ENCODE results near the gene HOXD10. TPM values are rescaled to one million over a fixed set of nuclear protein-coding genes. Genes with fewer than 3 reads are reported as not detected.

HOXD10 gene
- total and polyA plus RNA-seq, 2 of the 13 experiments (the other 11 are each of a cell fraction or from before 2014, with no cell fraction given): not detected

- in situ Hi-C loops (cut with HindIII; ENCODE audit: extremely low pct_ligation_motif_present, low pct_unique_long_range_greater_than_20kb): loop anchor here (5.0 kb wide), 2 partner anchors 411 to 731 kb away; no protein-coding TSS in a partner anchor
- no peaks in the 10 kb centered on the region for H3K79me2 ChIP-seq (ENCODE audit: insufficient read depth, low read length)
- no peak overlapping the region for H3K27ac ChIP-seq (ENCODE audit: extremely low read length, insufficient read depth, low read length)
- H3K9me3 ChIP-seq (ENCODE audit: low read length): no peaks in the 10 kb centered on the region
- peaks cover 28 to 98% of the 10 kb centered on the region in 2 experiments for H3K27me3 ChIP-seq (ENCODE audit: control insufficient read depth in 1 of 2, insufficient read depth in 2 of 2, low read length in 2 of 2)
- H3K9ac ChIP-seq (ENCODE audit: insufficient read depth, low read depth, low read length): no peak overlapping the region
- BruUV-seq (replicated peaks): no TSS peak
- H4K20me1 ChIP-seq (ENCODE audit: insufficient read depth, low read length): no peaks in the 10 kb centered on the region
- intact Hi-C loops (cut with micrococcal nuclease; ENCODE audit: unreplicated experiment): loop anchor here (1.0 to 5.0 kb wide), 6 partner anchors 408 to 896 kb away; no protein-coding TSS in a partner anchor
- peak overlapping the region in 1 of 3 experiments; percentile 75; a peak in 1 of 6 replicates for H3K4me3 ChIP-seq (replicated peaks in 1 of 3; ENCODE audit: insufficient read depth in 1 of 3, low read depth in 2 of 3, low read length in 3 of 3)
- WGBS (ENCODE audit: low lambda C conversion rate): 9% methylated on average over 18 of the region's 18 CpGs
- ATAC-seq (no peak), DNase-seq (ENCODE audit: low spot score) (no peak), FAIRE-seq (no peak)
- peak overlapping the region; percentile 91 for H3K4me2 ChIP-seq (ENCODE audit: low read depth, low read length)
- no peak overlapping the region for H2AFZ ChIP-seq (ENCODE audit: low read length)
- ChIA-PET POLR2A (no interaction called here), CTCF (ENCODE audit: low intra/inter-chr PET ratio, low total read pairs) (interaction anchor here (0.8 to 3.0 kb wide), 6 partner anchors 408 to 1398 kb away, joined by 3 to 33 read pairs (median 16); no protein-coding TSS in a partner anchor)
- peaks cover 17% of the 10 kb centered on the region for H3K4me1 ChIP-seq (ENCODE audit: insufficient read depth, low read length)
- no peaks in the 10 kb centered on the region for H3K36me3 ChIP-seq (replicated peaks in 1 of 2; ENCODE audit: control insufficient read depth in 1 of 2, insufficient read depth in 2 of 2, low read length in 2 of 2)
- TF ChIP-seq RNF2 (conservative IDR thresholded peaks at IDR 0.05; ENCODE audit: low read depth) (0 out of 2 replicates have a peak, but pooled peaks have one; percentile 17), ZNF709 (CRISPR knock-in tag; IDR thresholded peaks at IDR 0.05) (0 out of 2 replicates have a peak, but pooled peaks have one; percentile 1), ZNF777 (CRISPR knock-in tag; IDR thresholded peaks at IDR 0.05) (no peak), ZNF333 (CRISPR knock-in tag; IDR thresholded peaks at IDR 0.05; ENCODE audit: borderline replicate concordance) (0 out of 2 replicates have a peak, but pooled peaks have one; percentile 37), HOXD1 (CRISPR knock-in tag; IDR thresholded peaks at IDR 0.05) (no peak), SALL1 (CRISPR knock-in tag; IDR thresholded peaks at IDR 0.05) (peak; percentile 1; the same call in 1 of the 2 replicates), FUBP1 (CRISPR knock-in tag; IDR thresholded peaks at IDR 0.05; ENCODE audit: borderline replicate concordance) (0 out of 2 replicates have a peak, but pooled peaks have one; percentile 5), EED (CRISPR knock-in tag; IDR thresholded peaks at IDR 0.05) (0 out of 2 replicates have a peak, but pooled peaks have one; percentile 12), ZSCAN31 (CRISPR knock-in tag; IDR thresholded peaks at IDR 0.05; ENCODE audit: low read depth) (no peak), ZNF772 (CRISPR knock-in tag; IDR thresholded peaks at IDR 0.05) (peak; percentile 6; the same call in 1 of the 2 replicates), ZNF776 (CRISPR knock-in tag; IDR thresholded peaks at IDR 0.05) (0 out of 2 replicates have a peak, but pooled peaks have one; percentile 65), SPEN (CRISPR knock-in tag; IDR thresholded peaks at IDR 0.05; ENCODE audit: low read depth) (peak; percentile 3; the same call in 1 of the 2 replicates), PRDM10 (CRISPR knock-in tag; IDR thresholded peaks at IDR 0.05; ENCODE audit: low read depth) (no peak), ZNF224 (CRISPR knock-in tag; IDR thresholded peaks at IDR 0.05) (no peak), GLI4 (CRISPR knock-in tag; IDR thresholded peaks at IDR 0.05; ENCODE audit: borderline replicate concordance) (0 out of 2 replicates have a peak, but pooled peaks have one; percentile 1), ZXDC (CRISPR knock-in tag; IDR thresholded peaks at IDR 0.05) (no peak)
Measured at GRCh38 chr2:176097820-176098365, 18.7 kb upstream of the HOXD10 start.

All from HepG2 (cell line).